GM21360 (cell line): ENCODE measurements around the gene FBXO3.

ENCODE experiments used
- ATAC-seq: cut with Tn5 transposase; IDR thresholded peaks from one replicate; pipeline ENCODE4 v1.9.1; 2021; ENCODE audit warnings: mild to moderate bottlenecking, moderate library complexity; ENCODE audit not compliant: unreplicated experiment

FBXO3 gene

DNA sequence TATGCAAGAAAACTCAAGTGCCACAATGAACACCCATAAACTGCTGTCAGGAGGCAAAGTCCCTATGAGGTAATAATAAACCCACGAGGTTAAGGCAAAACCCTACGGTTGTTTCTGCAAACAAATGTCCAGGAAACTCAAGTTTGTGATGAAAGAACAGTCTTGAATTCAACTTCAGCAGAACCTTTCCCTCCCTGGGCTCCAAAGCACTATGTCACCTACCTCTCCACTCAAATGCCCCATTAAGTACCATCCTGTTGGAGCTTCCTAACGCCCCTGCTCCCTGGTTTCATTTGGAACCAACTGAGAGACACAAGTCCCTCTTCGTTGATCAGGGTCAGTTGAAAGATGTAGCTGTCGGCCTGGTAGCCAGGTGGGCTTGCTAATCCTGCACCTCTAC is 71.1 kb downstream of the FBXO3 start:
- ATAC-seq = no peak

DNA sequence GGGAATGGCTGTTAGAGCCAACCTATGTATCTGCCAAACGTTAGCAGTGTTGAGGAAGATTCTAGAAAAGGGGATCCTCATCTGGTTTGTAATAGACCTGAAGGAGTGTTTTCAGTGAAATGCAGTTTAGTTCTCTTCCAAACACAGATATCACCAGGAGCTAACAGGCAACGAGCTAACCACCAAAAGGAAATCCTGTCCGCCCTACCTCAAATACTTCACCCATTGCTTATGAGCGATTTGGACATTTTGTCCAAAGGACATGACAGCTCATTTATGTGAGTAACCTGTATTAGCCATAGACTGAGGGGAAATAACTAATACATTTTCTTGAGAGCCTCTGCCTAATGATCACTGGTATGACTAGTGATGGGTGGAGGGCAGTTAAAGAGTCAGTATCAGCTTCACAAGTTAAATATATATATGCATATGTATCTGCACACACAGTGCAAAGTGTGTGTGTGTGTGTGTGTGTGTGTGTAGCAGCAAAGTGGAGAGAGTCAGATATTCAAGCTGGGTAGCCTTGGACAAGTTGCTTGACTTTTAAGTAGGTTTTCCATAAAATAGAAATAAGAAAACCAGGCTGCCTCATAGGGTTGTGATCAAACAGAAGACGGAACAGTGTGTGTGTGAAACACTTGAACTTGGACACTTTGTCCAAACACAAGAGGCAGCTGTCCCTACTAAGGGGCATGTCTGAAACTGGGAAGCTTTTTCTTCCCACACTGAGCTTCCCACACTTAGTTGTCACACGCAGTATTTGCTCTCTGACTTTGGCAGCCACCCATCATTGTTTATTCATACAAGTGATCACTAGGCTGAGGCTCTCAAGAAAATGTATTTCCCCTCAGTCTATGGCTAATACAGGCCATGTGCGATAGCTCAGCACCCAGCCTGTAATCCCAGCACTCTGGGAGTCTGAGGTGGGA is 72.8 kb downstream of the FBXO3 start:
- no peak for ATAC-seq

DNA sequence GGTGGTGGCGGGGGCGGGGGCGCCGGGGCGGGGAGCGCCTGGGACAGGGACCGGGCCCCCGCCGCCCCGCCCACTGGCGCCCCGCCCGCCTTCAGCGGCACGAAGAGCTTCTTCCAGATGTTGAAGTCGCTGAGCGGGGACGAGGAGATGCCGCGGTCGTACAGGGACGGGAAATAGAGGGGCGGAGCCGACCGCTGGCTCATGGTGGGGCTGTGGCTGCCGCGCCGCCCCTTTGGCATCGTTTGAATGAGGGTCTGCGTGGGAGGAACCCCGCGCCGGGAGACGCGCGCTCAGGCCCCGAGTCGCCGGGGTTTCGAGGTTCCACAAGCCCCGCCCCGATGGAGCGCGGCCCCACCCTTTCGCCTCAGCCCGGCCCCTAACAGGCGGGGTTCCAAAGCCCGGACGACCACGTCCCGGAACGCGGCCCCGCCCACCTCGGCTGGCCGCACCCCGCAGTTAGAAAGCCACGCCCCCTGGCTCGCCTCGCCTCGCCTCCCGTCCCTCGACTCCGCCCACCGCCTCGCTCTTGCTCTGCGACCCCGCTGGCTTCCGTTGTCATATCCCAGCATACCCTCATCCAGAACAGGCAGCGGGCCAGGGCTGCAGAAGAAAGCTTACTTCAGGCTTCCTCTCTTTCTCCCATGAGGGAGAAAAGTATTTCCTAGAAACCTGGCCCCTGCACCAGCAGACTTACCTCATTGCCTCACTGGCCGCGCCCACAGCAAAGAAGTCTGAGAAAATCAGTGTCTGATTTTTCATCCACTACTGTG is 73.6 kb downstream of the FBXO3 start, which contains the start of gene C11orf91:
Gene C11orf91, minus strand, starts transcription at position 325 of the 770 bp plus-strand sequence. Its CDS starts 86 bp downstream, at position 239.
- ATAC-seq = peak; percentile 82

DNA sequence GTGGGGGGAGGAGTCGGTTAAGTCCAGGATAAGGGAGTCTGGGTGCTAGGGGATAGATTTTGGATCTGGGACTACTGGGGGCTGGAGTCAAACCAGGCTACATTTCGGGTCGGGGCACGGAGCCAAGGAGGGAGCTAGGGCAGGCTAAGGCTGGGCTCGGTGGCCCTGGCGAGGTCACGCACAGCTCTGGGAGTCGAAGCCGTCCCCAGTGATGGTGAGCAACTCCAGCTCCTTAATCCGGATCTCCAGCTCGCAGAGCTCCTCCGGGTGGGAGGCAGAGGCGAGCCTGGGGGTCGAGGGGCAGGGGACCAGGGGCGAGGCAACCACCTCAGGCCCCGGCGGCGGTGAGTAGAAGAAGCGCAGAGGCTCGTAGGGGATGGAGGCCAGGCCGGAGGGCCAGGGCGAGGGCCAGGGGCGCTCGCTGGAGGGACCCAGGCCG is 74.2 kb downstream of the FBXO3 start:
- ATAC-seq = no peak

DNA sequence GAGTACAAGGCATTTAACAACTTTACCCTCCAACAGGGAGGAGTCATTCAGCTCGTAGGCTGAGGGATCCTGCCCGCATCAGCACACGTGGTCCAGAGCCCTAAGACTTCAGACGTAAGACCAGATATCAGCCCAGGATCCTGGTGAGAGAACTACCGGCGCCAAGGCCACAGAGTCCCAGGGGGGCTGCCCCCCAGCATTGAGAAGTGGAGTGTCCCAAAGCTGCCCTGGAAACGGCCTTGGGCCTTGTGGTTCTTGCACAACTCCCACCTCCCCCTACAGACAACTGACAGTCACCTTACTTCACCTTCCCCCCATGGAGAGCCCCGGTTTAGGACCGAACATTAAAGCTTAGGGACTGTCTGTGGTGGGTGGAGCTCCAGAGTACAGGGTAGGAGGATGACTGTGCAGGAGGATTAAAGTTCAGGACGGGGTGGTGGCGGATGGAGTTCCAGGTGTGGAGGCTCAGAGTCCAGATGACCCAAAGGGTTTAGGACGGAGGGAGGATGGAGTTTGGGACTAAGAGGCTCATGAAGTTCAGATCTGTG is 74.7 kb downstream of the FBXO3 start:
- ATAC-seq = no peak

DNA sequence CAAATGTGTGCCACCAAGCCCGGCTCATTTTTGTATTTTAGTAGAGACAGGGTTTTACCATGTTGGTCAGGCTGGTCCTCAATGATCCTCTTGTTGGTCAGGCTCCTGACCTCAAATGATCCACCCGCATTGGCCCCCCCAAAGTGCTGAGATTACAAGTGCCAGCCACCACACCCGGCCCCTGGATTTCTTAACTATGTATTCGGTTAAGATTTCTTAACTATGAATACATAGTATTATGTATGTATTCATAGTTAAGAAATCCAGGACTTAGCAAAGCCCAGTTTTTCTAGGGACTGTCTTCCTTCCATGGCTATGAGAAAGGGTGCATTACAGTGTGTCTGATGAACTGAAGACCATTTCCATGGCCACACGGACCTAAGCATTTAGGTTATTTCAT is 75.4 kb downstream of the FBXO3 start:
- no peak for ATAC-seq

DNA sequence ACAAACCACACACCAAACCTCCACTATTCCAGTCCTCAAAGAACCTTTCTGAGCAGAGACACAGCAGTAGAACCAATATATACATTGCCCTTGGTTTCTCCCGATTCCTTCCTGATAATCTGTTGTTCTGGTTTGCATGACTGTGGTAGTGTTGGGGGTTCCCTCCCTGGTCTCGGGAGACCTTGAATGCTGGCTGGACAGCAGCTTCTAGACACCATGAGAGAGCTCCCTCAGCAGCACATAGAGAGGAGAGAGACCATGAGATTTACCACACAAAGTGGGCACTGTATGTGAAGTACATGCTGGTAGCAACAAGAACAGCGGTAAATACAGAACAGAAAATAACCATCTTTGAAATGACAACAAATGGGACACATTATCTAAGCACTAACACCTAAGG is 76.3 kb downstream of the FBXO3 start:
- ATAC-seq = no peak

DNA sequence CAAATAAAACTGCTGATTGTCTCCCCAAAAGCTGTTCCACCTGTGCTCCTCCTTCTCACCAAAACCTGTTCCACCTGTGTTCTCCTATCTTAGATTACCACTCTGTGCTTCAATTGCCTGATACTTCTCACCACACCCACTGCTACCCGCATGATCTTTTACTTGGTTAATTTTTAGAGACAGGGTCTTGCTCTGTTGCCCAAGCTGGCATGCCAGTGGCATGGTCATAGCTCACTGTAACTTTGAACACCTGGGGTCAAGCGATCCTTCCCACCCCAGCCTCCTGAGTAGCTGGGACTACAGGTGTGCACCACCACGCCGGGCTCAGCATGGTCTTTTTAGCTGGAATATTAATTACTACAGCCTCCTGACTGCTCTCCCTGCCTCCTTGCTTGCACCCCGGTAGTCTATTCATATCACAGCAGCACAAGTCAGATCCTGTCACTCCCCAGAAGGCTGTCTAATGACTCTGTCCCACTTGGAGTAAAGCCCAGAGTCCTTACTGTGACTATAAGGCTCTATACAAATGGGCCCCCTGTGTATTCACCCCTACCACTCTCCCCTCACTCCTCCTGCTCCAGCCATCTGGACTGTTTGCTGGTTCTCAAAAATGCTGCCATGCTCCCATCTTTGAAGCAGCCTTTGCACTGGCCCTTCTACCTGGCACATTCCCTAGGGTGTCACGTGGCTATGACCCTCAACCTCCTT is 77.2 kb downstream of the FBXO3 start:
- no peak for ATAC-seq

DNA sequence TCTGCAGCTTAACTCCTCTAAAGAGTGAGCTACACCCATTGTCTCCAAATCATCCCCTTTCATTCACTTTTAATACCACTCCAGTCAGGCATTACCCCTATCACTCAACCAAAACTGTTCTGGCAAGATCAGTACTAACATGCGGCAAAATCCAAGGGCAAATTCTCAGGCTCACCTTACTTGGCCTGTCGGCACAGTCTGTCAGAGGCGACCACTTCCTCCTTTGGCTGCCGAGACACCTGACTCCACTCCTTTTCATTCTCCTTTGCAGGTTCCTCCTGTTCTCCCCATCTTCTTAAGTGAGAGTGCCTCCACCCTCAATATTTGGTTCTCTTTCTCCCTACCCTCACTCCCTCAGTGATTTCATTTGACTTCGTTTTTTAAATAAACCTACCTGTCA is 77.9 kb downstream of the FBXO3 start:
- ATAC-seq = no peak

DNA sequence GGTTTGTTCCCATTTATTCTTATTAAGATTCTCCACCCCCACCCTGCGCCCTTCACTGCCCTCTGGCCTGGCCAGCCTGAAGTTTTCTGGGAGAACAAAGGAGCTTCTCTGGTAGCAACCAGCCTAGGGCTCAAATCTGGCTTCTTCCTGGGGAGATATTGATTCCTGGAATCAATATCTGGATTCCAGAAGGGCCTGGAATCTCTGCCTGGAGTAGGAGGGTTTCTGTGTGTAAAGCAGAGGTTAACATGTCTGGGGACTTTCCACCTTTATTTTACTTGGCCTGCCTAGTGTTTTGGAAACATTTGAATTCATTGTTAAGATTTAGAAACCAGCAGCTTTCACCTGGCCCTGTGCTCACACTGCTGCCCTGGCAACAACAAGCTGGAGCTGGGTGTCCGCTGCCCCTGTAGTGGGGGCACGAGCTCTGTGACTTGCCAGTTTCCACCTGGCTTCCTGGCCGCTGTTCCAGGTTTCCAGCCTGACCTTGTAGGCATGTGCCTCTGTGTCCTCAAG is 79.2 kb downstream of the FBXO3 start:
- no peak for ATAC-seq

DNA sequence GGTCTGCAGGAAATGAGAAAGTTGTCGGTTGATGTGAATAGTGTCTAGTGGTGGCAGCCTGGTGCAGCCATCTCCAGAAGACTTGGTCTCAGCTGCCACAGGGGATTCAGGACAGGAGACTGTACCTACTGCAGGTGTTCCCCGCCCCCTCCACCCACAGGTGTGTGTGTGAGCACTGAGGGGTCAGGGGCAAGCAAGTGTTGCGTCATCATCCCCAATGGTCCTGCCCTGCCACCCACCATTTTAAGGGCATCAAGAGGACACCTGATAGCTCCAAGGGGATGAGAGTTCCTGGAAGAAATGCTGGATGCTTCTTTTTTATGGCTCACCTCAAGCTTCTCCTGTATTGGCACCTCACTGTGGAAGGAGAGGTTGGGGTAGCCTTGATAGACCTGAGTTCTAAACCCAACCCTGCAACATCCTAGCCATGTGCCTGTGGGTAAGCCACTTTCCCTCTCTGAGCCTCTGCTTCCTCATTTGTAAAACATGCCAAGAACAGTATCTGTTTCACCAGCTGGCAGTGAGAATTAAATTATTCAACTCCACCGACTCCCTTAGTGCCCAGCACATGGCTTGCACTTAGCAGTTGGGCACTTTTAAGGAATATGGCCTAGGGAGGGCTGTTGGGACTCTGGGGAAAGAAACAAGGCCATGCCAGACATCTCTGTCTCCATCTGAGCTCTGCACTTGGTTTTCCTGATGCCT is 79.8 kb downstream of the FBXO3 start:
- ATAC-seq = no peak

DNA sequence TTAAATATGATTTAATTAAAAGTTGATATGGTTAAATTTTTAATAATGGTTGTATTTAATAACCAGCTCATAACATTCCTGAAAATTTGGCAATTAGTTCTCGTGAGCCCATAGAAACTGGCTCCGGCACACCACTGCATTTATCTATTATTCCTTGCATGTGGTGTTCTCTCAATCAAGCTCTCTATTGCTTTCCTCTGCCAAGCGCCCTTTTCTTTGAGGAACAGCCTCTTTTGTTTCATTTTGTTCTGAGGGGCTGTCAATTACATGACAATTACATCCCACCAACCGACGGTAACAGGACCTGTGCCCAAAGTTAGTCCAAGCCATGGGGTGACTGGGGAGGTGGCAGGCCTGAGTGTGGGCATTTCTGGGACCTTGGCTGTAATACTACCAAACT is 81.8 kb downstream of the FBXO3 start:
- no peak for ATAC-seq

DNA sequence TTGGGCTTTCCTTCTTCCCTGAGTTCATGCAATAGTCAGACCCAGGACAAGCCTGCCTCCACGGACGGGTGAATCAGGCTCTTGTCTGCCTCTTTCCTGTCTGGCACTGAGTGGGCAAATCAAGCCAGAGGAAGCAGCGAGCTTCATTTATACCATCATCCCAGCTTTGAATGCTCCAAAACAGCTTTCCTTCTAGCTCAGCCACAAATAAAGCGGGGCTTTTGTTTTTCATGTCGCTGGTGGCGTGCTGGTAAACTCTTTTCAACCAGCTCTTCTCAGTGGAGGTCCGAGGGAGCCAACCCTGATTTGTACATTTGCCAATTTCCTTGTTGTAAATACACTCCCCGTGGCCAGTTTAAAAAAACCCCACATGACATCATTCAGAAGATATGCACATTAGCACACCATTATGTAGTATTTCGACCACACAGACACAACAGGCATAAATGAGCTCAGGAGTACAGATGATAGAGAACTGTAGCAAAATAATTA is 82.3 kb downstream of the FBXO3 start:
- ATAC-seq = no peak

DNA sequence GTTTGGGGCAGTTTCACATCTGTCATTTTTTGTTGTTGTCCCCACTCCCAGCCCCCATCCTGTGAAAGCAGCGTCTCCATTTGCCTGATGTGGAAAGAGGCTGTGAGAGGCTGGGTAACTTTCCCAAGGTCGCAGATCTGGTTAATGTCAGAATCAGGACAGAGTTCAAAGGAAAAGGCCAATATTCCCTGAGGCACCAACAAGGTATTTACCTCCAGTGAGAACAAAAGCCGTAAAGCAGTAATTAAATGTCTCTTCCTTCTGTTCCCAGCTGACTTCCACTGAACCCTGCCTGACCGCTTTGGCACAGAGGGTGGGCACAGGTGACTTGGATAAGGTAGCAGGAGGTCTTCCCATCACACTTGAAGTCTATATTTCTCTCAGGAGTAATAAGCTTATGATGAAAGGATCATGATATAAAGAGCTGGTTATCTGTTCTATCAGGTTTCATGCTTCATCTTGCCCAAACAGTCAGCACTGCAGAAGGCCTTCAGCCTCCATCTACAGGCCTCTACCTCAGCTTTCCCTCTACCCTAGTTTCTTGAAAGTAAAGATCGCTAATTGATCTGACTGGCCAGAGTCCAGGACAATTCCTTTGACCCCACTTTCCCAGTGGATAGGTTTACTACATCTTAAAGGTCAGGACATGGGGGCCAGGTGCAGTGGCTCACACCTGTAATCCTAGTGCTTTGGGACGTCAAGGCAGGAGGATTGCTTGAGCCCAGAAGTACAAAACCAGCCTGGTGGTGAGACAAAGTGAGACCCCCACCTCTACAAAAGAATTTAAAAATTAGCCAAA is 83.1 kb downstream of the FBXO3 start:
- ATAC-seq = no peak
